Thyroid gland (tissue), 4 donors: Measurements from ENCODE around the gene C17orf50. TPM values are rescaled to one million over a fixed set of nuclear protein-coding genes. Genes with fewer than 3 reads are reported as not detected.

Source experiments
- DNase-seq, 2 donors: peaks; one replicate each; pipeline ENCODE4 v3.0.0-alpha.2; 2019
- H3K27ac ChIP-seq, 3 donors: fragments of 200-600 bp; sonication (generic); 1 replicate in 2 of 3; 2 replicates in 1 of 3; pipeline ENCODE4 v1.5.1; 2016 to 2019; ENCODE audit warnings: mild to moderate bottlenecking in 1 of 3, moderate library complexity in 1 of 3
- H3K27me3 ChIP-seq: fragments of 200-600 bp; sonication (generic); one replicate; pipeline ENCODE4 v1.5.1; 2019
- H3K36me3 ChIP-seq, 2 donors: fragments of 200-600 bp; sonication (generic); one replicate each; pipeline ENCODE4 v1.5.1; 2016 to 2019
- H3K4me1 ChIP-seq, 2 donors: fragments of 200-600 bp; sonication (generic); one replicate each; pipeline ENCODE4 v1.5.1; 2017 to 2019
- H3K4me3 ChIP-seq, 3 donors: fragments of 200-600 bp; sonication (generic); replicated peaks in 1 of 3; 1 replicate in 2 of 3; 2 replicates in 1 of 3; pipeline ENCODE4 v1.5.1; 2016; ENCODE audit warnings: mild to moderate bottlenecking in 1 of 3
- H3K9me3 ChIP-seq: fragments of 200-600 bp; sonication (generic); one replicate; pipeline ENCODE4 v1.5.1; 2017
- CTCF ChIP-seq, 6 experiments: fragments of 200-600 bp in 3 of 6; fragments of 450-650 bp in 3 of 6; sonication (generic) in 3 of 6; IDR thresholded peaks; one replicate each; pipeline ENCODE4 v1.5.1; 2016 to 2019; ENCODE audit warnings: antibody characterized with exemption in 6 of 6, mild to moderate bottlenecking in 2 of 6, inconsistent platforms in 1 of 6, moderate library complexity in 1 of 6
- POLR2A ChIP-seq, 2 donors: fragments of 450-650 bp; IDR thresholded peaks; one replicate each; pipeline ENCODE4 v1.6.1; 2017; ENCODE audit warnings: antibody characterized with exemption in 2 of 2, mild to moderate bottlenecking in 2 of 2, moderate library complexity in 1 of 2
- WGBS, 2 donors: methylation state at CpG; one replicate each; pipeline ENCODE4 v1.1.5; 2017; 5-methylcytosine and 5-hydroxymethylcytosine counted together
- intact Hi-C: fragments of 100-400 bp; cut with DNase I; formaldehyde crosslinking; loops from one replicate; pipeline ENCODE4 v1.15.1; 2023
- total RNA-seq, 4 donors: library from RNA; depleted of rRNA; stranded (reverse); fragments of >200 nt; gene quantifications; one replicate each; pipeline ENCODE4 v1.2.3, GENCODE V29; 2016

C17orf50 gene
- total RNA-seq, 4 donors from 2014 or later: 0.40 TPM; not detected in 3

- H3K9me3 ChIP-seq: no peaks in the 10 kb centered on the region
- intact Hi-C loops: no loop called here
- H3K4me1 ChIP-seq: peaks cover 21 to 27% of the 10 kb centered on the region in 2 donors
- H3K36me3 ChIP-seq: no peaks in the 10 kb centered on the region
- no peak for DNase-seq
- H3K27me3 ChIP-seq: no peaks in the 10 kb centered on the region
- no peak for TF ChIP-seq CTCF (IDR thresholded peaks at IDR 0.05)
- TF ChIP-seq POLR2A (IDR thresholded peaks at IDR 0.05): no peak
- no peak overlapping the region for H3K4me3 ChIP-seq
- H3K27ac ChIP-seq: no peak overlapping the region
- 86 to 89% methylated on average over 6 of the region's 6 CpGs for WGBS, 2 donors
These were observed 51.1 kb downstream of the C17orf50 start for GRCh38 chr17:35811759-35812158.

DNA sequence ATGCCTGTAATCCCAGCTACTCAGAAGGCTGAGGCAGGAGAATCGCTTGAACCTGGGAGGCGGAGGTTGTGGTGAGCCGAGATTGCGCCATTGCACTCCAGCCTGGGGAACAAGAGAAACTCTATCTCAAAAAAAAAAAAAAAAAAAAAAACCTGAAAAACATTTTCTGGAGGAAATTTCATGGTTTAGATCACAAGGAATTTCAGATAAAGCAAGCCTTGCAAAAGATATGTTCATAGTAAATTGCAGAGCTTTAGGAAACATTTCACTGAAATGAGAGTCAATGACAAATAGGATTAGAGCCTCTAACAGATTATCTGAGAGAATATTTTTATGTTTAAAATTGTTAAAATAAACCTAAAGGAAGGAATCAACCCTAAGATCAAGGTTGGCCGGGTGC is 51.8 kb downstream of the C17orf50 start:
- Histone ChIP-seq H3K36me3 (no peaks in the 10 kb centered on the region), H3K9me3 (no peaks in the 10 kb centered on the region), H3K4me3 (no peak overlapping the region), H3K27me3 (no peaks in the 10 kb centered on the region), H3K27ac (no peak overlapping the region), H3K4me1 (peaks cover 21 to 27% of the 10 kb centered on the region in 2 donors)
- TF ChIP-seq CTCF (IDR thresholded peaks at IDR 0.05): no peak
- TF ChIP-seq POLR2A (IDR thresholded peaks at IDR 0.05): no peak
- 89% methylated on average over 5 of the region's 5 CpGs for WGBS, 2 donors
- intact Hi-C loops: no loop called here
- no peak for DNase-seq

Other genes with a start within 250 kb of the C17orf50 start
- 1 to 10 TPM; 1.2 to 3.5 (median 1.6) TPM for gene SLFN12L, start 223.2 kb upstream of the C17orf50 start, total RNA-seq
- gene SLFN14, start 200.1 kb upstream of the C17orf50 start, total RNA-seq: under 1 TPM in 1 of 4 donors, not detected in 3; 0.29 TPM
- gene PEX12, start 182.3 kb upstream of the C17orf50 start, total RNA-seq: 10 to 100 TPM in 2 of 4 donors, 1 to 10 TPM in 2; 6.1 to 12.0 (median 9.8) TPM
- gene AP2B1, start 173.6 kb upstream of the C17orf50 start, total RNA-seq: 100 to 1,000 TPM; 105 to 162 (median 122) TPM
- gene RASL10B, start 29.2 kb upstream of the C17orf50 start, total RNA-seq: 10 to 100 TPM in 1 of 4 donors, 1 to 10 TPM in 2, under 1 TPM in 1; 0.94 to 14.5 (median 3.5) TPM
- not detected for gene GAS2L2, start 7.6 kb upstream of the C17orf50 start, total RNA-seq
- gene MMP28, start 34.8 kb downstream of the C17orf50 start, total RNA-seq: 10 to 100 TPM; 12.4 to 48.0 (median 28.6) TPM
- gene TAF15, start 48.6 kb downstream of the C17orf50 start, total RNA-seq: 10 to 100 TPM; 55.9 to 79.8 (median 65.4) TPM
- gene HEATR9, start 108.0 kb downstream of the C17orf50 start, total RNA-seq: under 1 TPM in 1 of 4 donors, not detected in 3; 0.40 TPM
- gene CCL5, start 119.5 kb downstream of the C17orf50 start, total RNA-seq: 1 to 10 TPM; 2.1 to 5.3 (median 3.8) TPM
- under 1 TPM in 1 of 4 donors, not detected in 3; 0.93 TPM for gene RDM1, start 169.9 kb downstream of the C17orf50 start, total RNA-seq
- gene LYZL6, start 182.8 kb downstream of the C17orf50 start, total RNA-seq: not detected
- under 1 TPM in 1 of 4 donors, not detected in 3; 0.81 TPM for gene CCL16, start 220.6 kb downstream of the C17orf50 start, total RNA-seq
- gene CCL14, start 225.8 kb downstream of the C17orf50 start, total RNA-seq: 10 to 100 TPM in 3 of 4 donors, 1 to 10 TPM in 1; 3.0 to 43.0 (median 23.2) TPM
- under 1 TPM in 1 of 4 donors, not detected in 3; 0.33 TPM for gene CCL15, start 240.7 kb downstream of the C17orf50 start, total RNA-seq